H1 (cell line): ENCODE data around the gene TLL2. TPM values are rescaled to one million over a fixed set of nuclear protein-coding genes. Genes with fewer than 3 reads are reported as not detected.

Experiments
- CTCF ChIA-PET: fragments of 300-600 bp; sonication (Branson Sonifier 250); formaldehyde crosslinking; loops from one replicate; lab custom pipeline; 2021; ENCODE audit not compliant: partially characterized antibody; lab: Charles Lee
- POLR2A ChIA-PET: fragments of 300-600 bp; sonication (Branson Sonifier 250); formaldehyde crosslinking; loops from one replicate; lab custom pipeline; 2021; ENCODE audit warnings: inconsistent platforms; ENCODE audit not compliant: partially characterized antibody; lab: Charles Lee
- DNase-seq, 2 experiments: peaks; one replicate each; pipeline versions ENCODE4 v3.0.0 to v3.0.0-alpha.2; 2010 to 2022; ENCODE audit warnings: low spot score in 2 of 2, low read depth in 1 of 2, mixed read lengths in 1 of 2
- FAIRE-seq: peaks from 2 replicates; lab custom pipeline; 2011; peaks lifted over from hg19 to GRCh38; lab: Jason Lieb, UNC
- H2AFZ ChIP-seq: 2 replicates; pipeline ENCODE4 v1.8.1; 2012; ENCODE audit warnings: low read length, inconsistent platforms
- H2AK5ac ChIP-seq: 2 replicates; pipeline ENCODE4 v1.6.1; 2013; ENCODE audit warnings: low read depth, low read length
- H2BK120ac ChIP-seq: replicated peaks from 2 replicates; pipeline ENCODE3; 2013; ENCODE audit warnings: low read depth, low read length, inconsistent platforms
- H2BK12ac ChIP-seq: 2 replicates; pipeline ENCODE4 v1.6.1; 2013; ENCODE audit warnings: low read depth, low read length
- H2BK15ac ChIP-seq: 2 replicates; pipeline ENCODE4 v1.6.1; 2013; ENCODE audit warnings: low read length
- H2BK20ac ChIP-seq: 2 replicates; pipeline ENCODE4 v1.6.1; 2013; ENCODE audit warnings: low read length
- H2BK5ac ChIP-seq: 2 replicates; pipeline ENCODE4 v1.6.1; 2013; ENCODE audit warnings: low read depth, low read length
- H3K14ac ChIP-seq: 2 replicates; pipeline ENCODE4 v1.6.1; 2013; ENCODE audit warnings: inconsistent platforms; ENCODE audit not compliant: insufficient read length
- H3K18ac ChIP-seq: 2 replicates; pipeline ENCODE4 v1.6.1; 2013; ENCODE audit warnings: low read length; ENCODE audit errors: extremely low read depth
- H3K23ac ChIP-seq: 2 replicates; pipeline ENCODE4 v1.6.1; 2013; ENCODE audit warnings: inconsistent platforms; ENCODE audit not compliant: insufficient read length
- H3K23me2 ChIP-seq: 2 replicates; pipeline ENCODE4 v1.6.1; 2013; ENCODE audit warnings: low read depth, low read length
- H3K27ac ChIP-seq: 2 replicates; pipeline ENCODE4 v1.6.1; 2011; ENCODE audit warnings: low read depth, low read length, inconsistent platforms
- H3K27me3 ChIP-seq, 4 experiments: replicated peaks in 1 of 4; 1 replicate in 1 of 4; 2 replicates in 3 of 4; pipeline versions ENCODE4 v1.6.1 to v1.8.1; 2011 to 2013; ENCODE audit warnings: low read length in 3 of 4, mild to moderate bottlenecking in 3 of 4, inconsistent platforms in 2 of 4, mixed read lengths in 2 of 4, moderate library complexity in 1 of 4; ENCODE audit not compliant: control insufficient read depth in 3 of 4, insufficient read depth in 3 of 4; ENCODE audit errors: extremely low read depth in 1 of 4
- H3K36me3 ChIP-seq, 4 experiments: 2 replicates each; pipeline versions ENCODE4 v1.6.1 to v1.8.1; 2011 to 2013; ENCODE audit warnings: mild to moderate bottlenecking in 4 of 4, low read length in 3 of 4, moderate library complexity in 2 of 4, control low read depth in 1 of 4, inconsistent platforms in 1 of 4; ENCODE audit not compliant: insufficient read depth in 4 of 4, control insufficient read depth in 2 of 4
- H3K4ac ChIP-seq: replicated peaks from 2 replicates; pipeline ENCODE3; 2013; ENCODE audit warnings: low read length, low read depth, mixed read lengths, inconsistent platforms; ENCODE audit not compliant: insufficient read length
- H3K4me1 ChIP-seq, 4 experiments: replicated peaks in 1 of 4; 1 replicate in 1 of 4; 2 replicates in 3 of 4; pipeline versions ENCODE4 v1.6.1 to v1.8.1; 2011 to 2013; ENCODE audit warnings: low read length in 3 of 4, inconsistent platforms in 2 of 4, mixed read lengths in 1 of 4; ENCODE audit not compliant: insufficient read depth in 4 of 4, control insufficient read depth in 3 of 4
- H3K4me2 ChIP-seq, 2 experiments: 2 replicates each; pipeline versions ENCODE4 v1.6.1 to v1.8.1; 2011 to 2013; ENCODE audit warnings: low read depth in 2 of 2, low read length in 2 of 2, control low read depth in 1 of 2, inconsistent platforms in 1 of 2, mild to moderate bottlenecking in 1 of 2; ENCODE audit not compliant: insufficient read depth in 1 of 2
- H3K4me3 ChIP-seq, 4 experiments: fragments of 200-600, 300-600 bp in 1 of 4; sonication (generic), shearing (Covaris generic), sonication (Bioruptor Twin) in 1 of 4; 2 replicates each; pipeline versions ENCODE4 v1.5.1 to v1.8.1; 2011 to 2016; ENCODE audit warnings: low read length in 4 of 4, low read depth in 3 of 4, control low read depth in 2 of 4, inconsistent platforms in 2 of 4, mild to moderate bottlenecking in 2 of 4, mixed read lengths in 1 of 4, moderate library complexity in 1 of 4; ENCODE audit not compliant: insufficient read depth in 2 of 4; ENCODE audit errors: extremely low read depth in 1 of 4
- H3K56ac ChIP-seq: replicated peaks from 2 replicates; pipeline ENCODE3; 2013; ENCODE audit warnings: low read depth, mild to moderate bottlenecking, mixed read lengths, low read length, inconsistent platforms; ENCODE audit not compliant: insufficient read length
- H3K79me1 ChIP-seq: 2 replicates; pipeline ENCODE4 v1.6.1; 2013; ENCODE audit warnings: low read depth, low read length, control low read depth
- H3K79me2 ChIP-seq, 2 experiments: 2 replicates each; pipeline versions ENCODE4 v1.6.1 to v1.8.1; 2012 to 2013; ENCODE audit warnings: low read length in 2 of 2, mild to moderate bottlenecking in 2 of 2, inconsistent platforms in 1 of 2; ENCODE audit not compliant: insufficient read depth in 2 of 2, control insufficient read depth in 1 of 2
- H3K9ac ChIP-seq, 4 experiments: replicated peaks in 1 of 4; 1 replicate in 1 of 4; 2 replicates in 3 of 4; pipeline versions ENCODE4 v1.6.1 to v1.8.1; 2011 to 2013; ENCODE audit warnings: low read depth in 3 of 4, low read length in 3 of 4, control low read depth in 2 of 4, mild to moderate bottlenecking in 2 of 4, moderate library complexity in 2 of 4, inconsistent platforms in 1 of 4; ENCODE audit errors: extremely low read depth in 1 of 4
- H3K9me3 ChIP-seq, 2 experiments: 2 replicates each; pipeline versions ENCODE4 v1.6.1 to v1.8.1; 2012 to 2013; ENCODE audit warnings: mild to moderate bottlenecking in 2 of 2, moderate library complexity in 2 of 2, control low read depth in 1 of 2, inconsistent platforms in 1 of 2, low read depth in 1 of 2, low read length in 1 of 2, mixed read lengths in 1 of 2; ENCODE audit not compliant: insufficient read depth in 2 of 2
- H4K20me1 ChIP-seq, 2 experiments: replicated peaks in 1 of 2; 2 replicates each; pipeline versions ENCODE3 to v1.8.1; 2011 to 2013; ENCODE audit warnings: inconsistent platforms in 2 of 2, low read length in 2 of 2, mild to moderate bottlenecking in 1 of 2; ENCODE audit not compliant: insufficient read depth in 2 of 2, control insufficient read depth in 1 of 2
- H4K5ac ChIP-seq: 2 replicates; pipeline ENCODE4 v1.6.1; 2013; ENCODE audit warnings: low read length, low read depth, mixed read lengths, inconsistent platforms; ENCODE audit not compliant: insufficient read length
- H4K8ac ChIP-seq: 2 replicates; pipeline ENCODE4 v1.8.0; 2013; ENCODE audit warnings: mild to moderate bottlenecking, moderate library complexity, low read length, inconsistent platforms; ENCODE audit not compliant: insufficient read depth; ENCODE audit errors: extremely low read depth
- H4K91ac ChIP-seq: replicated peaks from 2 replicates; pipeline ENCODE3; 2013; ENCODE audit warnings: low read length, mixed read lengths, inconsistent platforms; ENCODE audit not compliant: insufficient read length
- E2F6 ChIP-seq: IDR thresholded peaks from 2 replicates; pipeline ENCODE4 v1.6.1; 2012; ENCODE audit warnings: inconsistent platforms
- GABPA ChIP-seq: IDR thresholded peaks from 2 replicates; pipeline ENCODE4 v1.6.1; 2011; ENCODE audit warnings: mild to moderate bottlenecking, low read length, moderate library complexity, borderline replicate concordance; ENCODE audit not compliant: insufficient read depth
- MAFK ChIP-seq: IDR thresholded peaks from 2 replicates; pipeline ENCODE4 v1.6.1; 2012; ENCODE audit warnings: low read depth, mild to moderate bottlenecking, improper control_type of control experiment, low read length
- SIX5 ChIP-seq: IDR thresholded peaks from 2 replicates; pipeline ENCODE4 v1.6.1; 2011; ENCODE audit warnings: mild to moderate bottlenecking, low read depth, low read length
- YY1 ChIP-seq: IDR thresholded peaks from 2 replicates; pipeline ENCODE4 v1.6.1; 2011; ENCODE audit warnings: low read depth, mild to moderate bottlenecking, low read length
- WGBS, 2 experiments: shearing (Covaris generic) in 1 of 2; methylation state at CpG; one replicate each; pipeline versions ENCODE4 v1.1.6 to v1.1.7; 2013 to 2015; ENCODE audit warnings: low lambda C conversion rate in 2 of 2, mixed read lengths in 2 of 2, inconsistent platforms in 1 of 2, low coverage in 1 of 2, missing lambda C conversion rate in 1 of 2; ENCODE audit not compliant: insufficient replicate concordance in 2 of 2, insufficient coverage in 1 of 2, insufficient read length in 1 of 2; ENCODE audit errors: extremely low coverage in 1 of 2, missing lambda C conversion rate in 1 of 2; 5-methylcytosine and 5-hydroxymethylcytosine counted together
- polyA plus RNA-seq, 7 experiments: library from polyadenylated mRNA; depleted of rRNA in 3 of 7; stranded (reverse) in 5 of 7; unstranded in 2 of 7; fragments of >200 nt in 5 of 7; fragments of 200-250 nt in 2 of 7; gene quantifications; 1 replicate in 5 of 7; 2 replicates in 1 of 7; 4 replicates in 1 of 7; pipeline versions ENCODE4 v1.2.1 to v1.2.3, GENCODE V29; 2011 to 2013; ENCODE audit warnings: missing spikeins in 2 of 7, mixed read lengths in 2 of 7
- total RNA-seq: library from RNA; stranded (reverse); fragmentation: NEBNext Ultra II Directional; extraction: Animal tissue kit (Norgen Biotek cat#: 25700); gene quantifications from 2 replicates; pipeline ENCODE4 v1.2.1, GENCODE V29; 2021

TLL2 gene
- total and polyA plus RNA-seq, 2 of the 8 experiments (the other 6 are each of a cell fraction or from before 2014, with no cell fraction given): 2.4 to 3.2 TPM

DNA sequence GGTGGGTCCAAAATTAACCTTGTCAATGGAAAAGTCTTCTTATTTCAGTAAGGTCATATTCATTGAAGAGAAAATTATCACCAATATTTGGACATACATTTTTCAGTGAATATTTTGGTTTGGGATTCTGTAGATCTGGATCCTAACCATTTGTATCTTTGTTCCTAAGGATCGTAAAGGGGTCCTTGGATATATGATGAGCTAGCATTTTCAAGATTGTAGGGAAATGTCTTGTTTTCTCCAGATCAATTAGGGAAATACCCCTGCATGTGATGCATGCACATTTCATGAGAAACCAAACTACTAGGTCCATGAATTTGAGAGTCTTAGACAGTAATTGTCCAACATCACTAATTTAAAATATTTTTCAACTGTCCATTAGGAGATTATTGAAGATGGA lies 191.5 kb downstream of the TLL2 start:
- no peaks in the 10 kb centered on the region for H3K79me2 ChIP-seq
- H4K5ac ChIP-seq: no peak overlapping the region
- H3K56ac ChIP-seq: no peak overlapping the region
- TF ChIP-seq GABPA: no peak
- no peak for TF ChIP-seq E2F6
- no peak for TF ChIP-seq YY1
- TF ChIP-seq SIX5: no peak
- TF ChIP-seq MAFK: peak; percentile 32; the same call in 1 of the 2 replicates
- no peak overlapping the region for H3K18ac ChIP-seq
- no peak overlapping the region for H3K23ac ChIP-seq
- ChIA-PET POLR2A (interaction anchor here (1.6 kb wide), 1 partner anchor 93 kb away, joined by 3 read pairs; no protein-coding TSS in a partner anchor), CTCF (interaction anchor here (0.6 to 11.8 kb wide), 30 partner anchors 8 to 306 kb away, joined by 3 to 119 read pairs (median 4); partner anchors contain the start of gene OPALIN)
- no peak overlapping the region for H4K91ac ChIP-seq
- H3K79me1 ChIP-seq: no peaks in the 10 kb centered on the region
- 81% methylated on average over 1 of the region's 1 CpG; no CpG with 5 or more reads in 1 of the 2 experiments for WGBS, 2 experiments
- peaks cover 0 to 6% (median 0%) of the 10 kb centered on the region in 4 experiments; a peak in 2 of 7 replicates for H3K4me1 ChIP-seq
- no peak for DNase-seq
- H3K4me3 ChIP-seq: no peak overlapping the region
- no peak overlapping the region for H2BK15ac ChIP-seq
- no peaks in the 10 kb centered on the region for H3K23me2 ChIP-seq
- no peak overlapping the region for H3K27ac ChIP-seq
- H2BK12ac ChIP-seq: no peak overlapping the region
- H4K20me1 ChIP-seq: no peaks in the 10 kb centered on the region
- H2BK5ac ChIP-seq: no peak overlapping the region
- H2AFZ ChIP-seq: no peak overlapping the region
- no peak overlapping the region for H3K14ac ChIP-seq
- FAIRE-seq: no peak
- H3K27me3 ChIP-seq: no peaks in the 10 kb centered on the region
- no peaks in the 10 kb centered on the region for H3K36me3 ChIP-seq
- no peaks in the 10 kb centered on the region for H3K9me3 ChIP-seq
- H3K4ac ChIP-seq: no peak overlapping the region
- no peak overlapping the region for H2AK5ac ChIP-seq
- no peak overlapping the region for H2BK120ac ChIP-seq
- H2BK20ac ChIP-seq: no peak overlapping the region
- H4K8ac ChIP-seq: no peak overlapping the region
- H3K4me2 ChIP-seq: no peak overlapping the region
- no peak overlapping the region for H3K9ac ChIP-seq
